ENCODE data around the gene FAM184A.

- TF ChIP-seq CTCF (IDR thresholded peaks at IDR 0.05; ENCODE audit: control extremely low read depth in 1 of 3, insufficient read depth in 1 of 3, low read depth in 1 of 3, low read length in 3 of 3) (no peak), SRF (IDR thresholded peaks at IDR 0.05; ENCODE audit: low read depth, low read length) (no peak), POLR2AphosphoS5 (IDR thresholded peaks at IDR 0.05; ENCODE audit: low read depth, low read length) (no peak), ATF2 (IDR thresholded peaks at IDR 0.05; ENCODE audit: low read length) (no peak), CHD1 (IDR thresholded peaks at IDR 0.05; ENCODE audit: low read depth, low read length) (no peak), TAF1 (IDR thresholded peaks at IDR 0.05; ENCODE audit: low read depth, low read length) (no peak), ZNF274 (IDR thresholded peaks at IDR 0.05; ENCODE audit: borderline replicate concordance, extremely low read depth, low read length) (no peak), PHF8 (conservative IDR thresholded peaks at IDR 0.05; ENCODE audit: low read depth, low read length) (no peak)
Measured at GRCh38 chr6:119073307-119074051, 5.0 kb downstream of the FAM184A start.
